IMR-90 (cell line): ENCODE results near the gene PRAC1. TPM values are rescaled to one million over a fixed set of nuclear protein-coding genes. Genes with fewer than 3 reads are reported as not detected.

Experiments
- ATAC-seq: fragments of 200-7000 bp; cut with Tn5 transposase; 2 replicates; pipeline ENCODE4 v1.9.1; 2020; ENCODE audit warnings: low read depth, mild to moderate bottlenecking, moderate library complexity
- Bru-seq: library from RNA; stranded (reverse); fragments of 400-500 nt; gene quantifications from one replicate; lab custom pipeline; 2021; lab: Mats Ljungman, UMichigan
- BruChase-seq, 2 experiments: library from RNA; stranded (reverse); fragments of 400-500 nt; gene quantifications; one replicate each; lab custom pipeline; 2021; lab: Mats Ljungman, UMichigan
- BruUV-seq: library from RNA; stranded (reverse); fragments of 400-500 nt; replicated peaks from 2 replicates; lab custom pipeline; 2021; lab: Mats Ljungman, UMichigan
- CTCF ChIA-PET: fragments of 300-600 bp; formaldehyde crosslinking; extraction: SDS; loops from one replicate; lab custom pipeline; 2021; ENCODE audit warnings: antibody characterized with exemption; lab: Yijun Ruan, JAX
- POLR2A ChIA-PET: fragments of 300-600 bp; sonication (Branson Sonifier 250); formaldehyde crosslinking; loops from one replicate; lab custom pipeline; 2022; ENCODE audit warnings: antibody characterized with exemption; ENCODE audit not compliant: unreplicated experiment; lab: Charles Lee
- DNase-seq: peaks from one replicate; pipeline ENCODE4 v3.0.0; 2013
- H2AFZ ChIP-seq: replicated peaks from 2 replicates; pipeline ENCODE3; 2013; ENCODE audit warnings: low read length, mild to moderate bottlenecking; ENCODE audit not compliant: poor library complexity
- H2AK5ac ChIP-seq: 2 replicates; pipeline ENCODE4 v1.6.1; 2013; ENCODE audit warnings: low read depth, low read length, inconsistent platforms
- H2AK9ac ChIP-seq: replicated peaks from 2 replicates; pipeline ENCODE3; 2013; ENCODE audit warnings: mild to moderate bottlenecking, low read depth, low read length, moderate library complexity; ENCODE audit not compliant: poor library complexity
- H2BK120ac ChIP-seq: 2 replicates; pipeline ENCODE4 v1.6.1; 2013; ENCODE audit warnings: low read depth, low read length, inconsistent platforms
- H2BK15ac ChIP-seq: 3 replicates; pipeline ENCODE4 v1.6.1; 2013; ENCODE audit warnings: low read depth, low read length, inconsistent platforms
- H2BK20ac ChIP-seq: 2 replicates; pipeline ENCODE4 v1.6.1; 2013; ENCODE audit warnings: low read depth, mild to moderate bottlenecking, inconsistent platforms, low read length, moderate library complexity
- H2BK5ac ChIP-seq: 2 replicates; pipeline ENCODE4 v1.6.1; 2013; ENCODE audit warnings: mild to moderate bottlenecking, low read depth, low read length, inconsistent platforms; ENCODE audit not compliant: poor library complexity, severe bottlenecking
- H3K14ac ChIP-seq: replicated peaks from 2 replicates; pipeline ENCODE4 v1.6.1; 2013; ENCODE audit warnings: low read depth, low read length, inconsistent platforms
- H3K18ac ChIP-seq: 2 replicates; pipeline ENCODE4 v1.6.1; 2013; ENCODE audit warnings: low read depth, low read length, control low read depth
- H3K23ac ChIP-seq: 2 replicates; pipeline ENCODE4 v1.6.1; 2013; ENCODE audit warnings: low read depth, low read length, inconsistent platforms
- H3K27ac ChIP-seq: 2 replicates; pipeline ENCODE4 v1.5.1; 2013; ENCODE audit warnings: mild to moderate bottlenecking, control low read depth, low read length; ENCODE audit not compliant: insufficient read depth
- H3K27me3 ChIP-seq: 2 replicates; pipeline ENCODE4 v1.6.1; 2013; ENCODE audit warnings: low read length; ENCODE audit not compliant: control insufficient read depth, insufficient read depth
- H3K36me3 ChIP-seq: 2 replicates; pipeline ENCODE4 v1.6.1; 2013; ENCODE audit warnings: low read length, mixed read lengths; ENCODE audit not compliant: control insufficient read depth, insufficient read depth
- H3K4ac ChIP-seq: 2 replicates; pipeline ENCODE4 v1.6.1; 2013; ENCODE audit warnings: low read depth, low read length, inconsistent platforms
- H3K4me1 ChIP-seq: 2 replicates; pipeline ENCODE4 v1.6.1; 2013; ENCODE audit warnings: low read length, mixed read lengths; ENCODE audit not compliant: control insufficient read depth, insufficient read depth
- H3K4me2 ChIP-seq: 2 replicates; pipeline ENCODE4 v1.6.1; 2013; ENCODE audit warnings: low read depth, mild to moderate bottlenecking, control low read depth, low read length, moderate library complexity
- H3K4me3 ChIP-seq: 2 replicates; pipeline ENCODE4 v1.5.1; 2013; ENCODE audit warnings: low read depth, mild to moderate bottlenecking, control low read depth, low read length, moderate library complexity; ENCODE audit not compliant: insufficient read depth
- H3K56ac ChIP-seq: 2 replicates; pipeline ENCODE4 v1.6.1; 2013; ENCODE audit warnings: low read length, inconsistent platforms; ENCODE audit not compliant: insufficient read depth; ENCODE audit errors: extremely low read depth
- H3K79me1 ChIP-seq, 2 experiments: 2 replicates each; pipeline ENCODE4 v1.6.1; 2013; ENCODE audit warnings: low read length in 2 of 2, inconsistent platforms in 1 of 2, low read depth in 1 of 2
- H3K9ac ChIP-seq: 2 replicates; pipeline ENCODE4 v1.6.1; 2013; ENCODE audit warnings: low read depth, low read length, control low read depth
- H3K9me1 ChIP-seq: 2 replicates; pipeline ENCODE4 v1.6.1; 2013; ENCODE audit warnings: low read length, inconsistent platforms; ENCODE audit not compliant: insufficient read depth
- H3K9me3 ChIP-seq: 2 replicates; pipeline ENCODE4 v1.6.1; 2013; ENCODE audit warnings: low read length; ENCODE audit not compliant: control insufficient read depth, insufficient read depth
- H4K20me1 ChIP-seq: 2 replicates; pipeline ENCODE4 v1.6.1; 2013; ENCODE audit warnings: low read length, inconsistent platforms; ENCODE audit not compliant: insufficient read depth
- H4K5ac ChIP-seq: 2 replicates; pipeline ENCODE4 v1.6.1; 2013; ENCODE audit warnings: mild to moderate bottlenecking, low read depth, low read length, control low read depth
- H4K8ac ChIP-seq, 2 experiments: 2 replicates each; pipeline ENCODE4 v1.6.1; 2013; ENCODE audit warnings: low read depth in 2 of 2, low read length in 2 of 2, control low read depth in 1 of 2, inconsistent platforms in 1 of 2
- H4K91ac ChIP-seq: 2 replicates; pipeline ENCODE4 v1.6.1; 2013; ENCODE audit warnings: low read depth, low read length, inconsistent platforms; ENCODE audit not compliant: insufficient read depth
- BHLHE40 ChIP-seq: fragments of 150-350 bp; IDR thresholded peaks from 2 replicates; pipeline ENCODE4 v1.6.1; 2016; ENCODE audit warnings: mild to moderate bottlenecking, low read depth, low read length
- ELK1 ChIP-seq: fragments of 150-350 bp; IDR thresholded peaks from 2 replicates; pipeline ENCODE4 v1.6.1; 2016; ENCODE audit warnings: low read depth, mild to moderate bottlenecking, low read length, moderate library complexity, borderline replicate concordance
- FOS ChIP-seq: fragments of 150-350 bp; IDR thresholded peaks from 2 replicates; pipeline ENCODE4 v1.6.1; 2016; ENCODE audit warnings: low read depth, low read length
- MAFK ChIP-seq: IDR thresholded peaks from 2 replicates; pipeline ENCODE4 v1.6.1; 2012; ENCODE audit warnings: low read depth, low read length, improper control_type of control experiment
- MXI1 ChIP-seq: IDR thresholded peaks from 2 replicates; pipeline ENCODE4 v1.6.1; 2012; ENCODE audit warnings: low read depth, mild to moderate bottlenecking, low read length, moderate library complexity, borderline replicate concordance
- NFE2L2 ChIP-seq: fragments of 150-350 bp; IDR thresholded peaks from 2 replicates; pipeline ENCODE4 v1.6.1; 2016; ENCODE audit warnings: low read depth, mild to moderate bottlenecking, low read length
- POLR2A ChIP-seq: IDR thresholded peaks from 2 replicates; pipeline ENCODE4 v1.6.1; 2012; ENCODE audit warnings: mild to moderate bottlenecking, low read depth, low read length
- RCOR1 ChIP-seq: IDR thresholded peaks from 2 replicates; pipeline ENCODE4 v1.6.1; 2012; ENCODE audit warnings: mild to moderate bottlenecking, low read length, improper control_type of control experiment; ENCODE audit not compliant: insufficient replicate concordance
- RFX5 ChIP-seq: IDR thresholded peaks from 2 replicates; pipeline ENCODE4 v1.8.0; 2012; ENCODE audit warnings: low read depth, mild to moderate bottlenecking, low read length, moderate library complexity
- SMC3 ChIP-seq: fragments of 150-350 bp; IDR thresholded peaks from 2 replicates; pipeline ENCODE4 v1.6.1; 2016; ENCODE audit warnings: low read depth, mild to moderate bottlenecking, antibody characterized with exemption, low read length, moderate library complexity
- WGBS, 2 experiments: methylation state at CpG; one replicate each; pipeline versions ENCODE4 v1.1.5 to v1.1.7; 2013; ENCODE audit warnings: missing lambda C conversion rate in 2 of 2; ENCODE audit not compliant: insufficient read length in 1 of 2; ENCODE audit errors: extremely low coverage in 2 of 2; 5-methylcytosine and 5-hydroxymethylcytosine counted together
- dilution Hi-C: fragments of 300-500 bp; cut with HindIII; formaldehyde crosslinking; loops from one replicate; pipeline ENCODE4 v1.14.3; 2018; ENCODE audit warnings: low sequenced_read_pairs; ENCODE audit not compliant: unreplicated experiment
- in situ Hi-C: fragments of 300-500 bp; cut with MboI; formaldehyde crosslinking; loops from 3 replicates; pipeline ENCODE4 v1.14.3; 2019; ENCODE audit warnings: low sequenced_read_pairs, inconsistent platforms, mixed read lengths
- intact Hi-C: fragments of 100-400 bp; cut with micrococcal nuclease; formaldehyde crosslinking; loops from 2 replicates; pipeline ENCODE4 v1.10.0; 2022
- long read RNA-seq: library from polyadenylated mRNA; unstranded; transcript quantifications from one replicate; pipeline ENCODE4 v2.0.0, GENCODE V29; 2021; ENCODE audit not compliant: unreplicated experiment
- polyA plus RNA-seq, 3 experiments: library from polyadenylated mRNA; depleted of rRNA; stranded (reverse); fragments of >200 nt; gene quantifications; 2 replicates each; pipeline ENCODE4 v1.2.3, GENCODE V29; 2012; ENCODE audit warnings: low replicate concordance in 1 of 3
- total RNA-seq: library from RNA; depleted of rRNA; stranded (reverse); fragments of >200 nt; gene quantifications from 2 replicates; pipeline ENCODE4 v1.2.3, GENCODE V29; 2012; rRNA removed

The PRAC1 gene
- total RNA-seq = not detected in 2 replicates
- not detected in 2 replicates for polyA plus RNA-seq (2012; rRNA removed)
- polyA plus RNA-seq (2012; cell fraction: cytosol; rRNA removed) = not detected in 2 replicates
- polyA plus RNA-seq (2012; cell fraction: nucleus; rRNA removed; ENCODE audit: low replicate concordance) = not detected in 2 replicates
- Bru-seq, nascent RNA = not detected
- BruChase-seq, experiment 1, labeled RNA remaining after a 6-hour chase = not detected
- BruChase-seq, experiment 2, labeled RNA remaining after a 2-hour chase = not detected
- long read RNA-seq = 0 reads

GRCh38 chr17:48722201-48722907, at the start of gene PRAC1:
Gene PRAC1 (minus strand): TSS chr17:48722518. CDS start chr17:48722392, 126 bp downstream.
- Histone ChIP-seq H3K4me1 (no peaks in the 10 kb centered on the region), H3K9ac (no peak within 1 kb of the TSS), H3K9me3 (peaks cover 19% of the 10 kb centered on the region), H3K79me1 (no peaks in the 10 kb centered on the region), H3K36me3 (no peaks in the 10 kb centered on the region), H3K56ac (no peak within 1 kb of the TSS), H2AK5ac (no peak within 1 kb of the TSS), H3K4me3 (no peak within 1 kb of the TSS), H3K18ac (no peak within 1 kb of the TSS), H2BK15ac (no peak within 1 kb of the TSS), H4K20me1 (0 out of 2 replicates have a peak, but pooled peaks cover 22% of the 10 kb centered on the region), H3K27ac (no peak within 1 kb of the TSS), H3K23ac (no peak within 1 kb of the TSS), H3K27me3 (peaks cover 93% of the 10 kb centered on the region), H4K91ac (no peak within 1 kb of the TSS), H4K8ac (no peak within 1 kb of the TSS), H2BK120ac (no peak within 1 kb of the TSS), H2BK5ac (no peak within 1 kb of the TSS), H3K14ac (no peak within 1 kb of the TSS), H2AK9ac (no peak within 1 kb of the TSS), H3K4me2 (no peak within 1 kb of the TSS), H3K4ac (no peak within 1 kb of the TSS), H4K5ac (no peak within 1 kb of the TSS), H2AFZ (peak within 1 kb of the TSS; percentile 3), H2BK20ac (no peak within 1 kb of the TSS), H3K9me1 (no peaks in the 10 kb centered on the region)
- intact Hi-C loops (loop anchor here (10.0 kb wide), 1 partner anchor 312 kb away; no protein-coding TSS in a partner anchor), in situ Hi-C loops (loop anchor here (10.0 kb wide), 1 partner anchor 312 kb away; no protein-coding TSS in a partner anchor), dilution Hi-C loops (no loop called here)
- ChIA-PET CTCF (interaction anchor here (0.9 kb wide), 1 partner anchor 156 kb away, joined by 4 read pairs; no protein-coding TSS in a partner anchor), POLR2A (no interaction called here)
- WGBS, 2 experiments = 4% methylated on average over 5 of the region's 21 CpGs; no CpG with 5 or more reads in 1 of the 2 experiments
- no peak for TF ChIP-seq MAFK
- no peak for TF ChIP-seq BHLHE40
- no peak for TF ChIP-seq POLR2A
- no peak for TF ChIP-seq ELK1
- no peak for TF ChIP-seq NFE2L2
- no peak for TF ChIP-seq FOS
- TF ChIP-seq RFX5 = no peak
- no peak for TF ChIP-seq SMC3
- TF ChIP-seq RCOR1 = no peak
- no peak for TF ChIP-seq MXI1
- BruUV-seq = no TSS peak
- ATAC-seq = no peak
- no peak for DNase-seq
